Activated B cell treated with CpG ODN at 0.5 μM for 24 hours (primary cell): ENCODE measurements around the gene RGS7. TPM values are rescaled to one million over a fixed set of nuclear protein-coding genes. Genes with fewer than 3 reads are reported as not detected.
"Not testable (repeated sequence)": the region's sequence is repeated elsewhere in the genome, so short reads cannot be mapped to it uniquely, and the experiment has no call there.

Experiments
- ATAC-seq: fragments of 200-7000 bp; cut with Tn5 transposase; one replicate; pipeline ENCODE4 v1.10.0; 2021; ENCODE audit warnings: low read depth, mild to moderate bottlenecking, moderate library complexity
- CTCF ChIA-PET: fragments of 350-600 bp; sonication (Branson Sonifier 250); formaldehyde crosslinking; loops from one replicate; lab custom pipeline; 2021; ENCODE audit warnings: antibody characterized with exemption; lab: Charles Lee
- POLR2A ChIA-PET: fragments of 350-600 bp; sonication (Branson Sonifier 250); formaldehyde crosslinking; loops from one replicate; lab custom pipeline; 2021; ENCODE audit warnings: antibody characterized with exemption; lab: Charles Lee
- DNase-seq: peaks from one replicate; pipeline ENCODE4 v3.0.0; 2022
- H3K27ac Mint-ChIP-seq: one replicate; pipeline ENCODE4 v1.8.0; 2020; ENCODE audit warnings: mixed read lengths
- H3K27me3 Mint-ChIP-seq: one replicate; pipeline ENCODE4 v1.8.0; 2021; ENCODE audit warnings: mixed read lengths
- H3K36me3 Mint-ChIP-seq: one replicate; pipeline ENCODE4 v1.8.0; 2021; ENCODE audit warnings: low read depth, mixed read lengths
- H3K4me1 Mint-ChIP-seq: one replicate; pipeline ENCODE4 v1.8.0; 2021; ENCODE audit warnings: mixed read lengths
- H3K4me3 Mint-ChIP-seq: one replicate; pipeline ENCODE4 v1.8.0; 2020; ENCODE audit warnings: mild to moderate bottlenecking, mixed read lengths
- H3K9me3 Mint-ChIP-seq: one replicate; pipeline ENCODE4 v1.8.0; 2020; ENCODE audit warnings: mixed read lengths
- CTCF ChIP-seq: fragments of 200-600 bp; IDR thresholded peaks from one replicate; pipeline ENCODE4 v1.8.0; 2022; ENCODE audit warnings: antibody characterized with exemption, mild to moderate bottlenecking
- intact Hi-C: fragments of 100-400 bp; cut with micrococcal nuclease; formaldehyde crosslinking; loops from one replicate; pipeline ENCODE4 v1.15.1; 2024
- total RNA-seq: library from RNA; stranded (reverse); gene quantifications from 2 replicates; pipeline ENCODE4 v1.2.3, GENCODE V29; 2022

Gene RGS7
- total RNA-seq, 1 donor from 2014 or later = 0.49 TPM

GRCh38 chr1:240790856-240791255, 566.1 kb downstream of the RGS7 start:
- intact Hi-C loops = no loop called here
- POLR2A ChIA-PET = no interaction called here
- Mint-ChIP-seq H3K27ac (no peak overlapping the region), H3K4me3 (no peak overlapping the region), H3K4me1 (no peaks in the 10 kb centered on the region), H3K27me3 (no peaks in the 10 kb centered on the region), H3K36me3 (no peaks in the 10 kb centered on the region), H3K9me3 (no peaks in the 10 kb centered on the region)
- ATAC-seq (no peak), DNase-seq (no peak)
- TF ChIP-seq CTCF = no peak
- CTCF ChIA-PET = no interaction called here

GRCh38 chr1:240786880-240787279, 570.1 kb downstream of the RGS7 start:
- TF ChIP-seq CTCF = no peak
- Mint-ChIP-seq H3K4me3 (no peak overlapping the region), H3K36me3 (no peaks in the 10 kb centered on the region), H3K9me3 (no peaks in the 10 kb centered on the region), H3K4me1 (no peaks in the 10 kb centered on the region), H3K27me3 (no peaks in the 10 kb centered on the region), H3K27ac (no peak overlapping the region)
- CTCF ChIA-PET = no interaction called here
- intact Hi-C loops = no loop called here
- DNase-seq (no peak), ATAC-seq (no peak)
- POLR2A ChIA-PET = no interaction called here

- no peaks in the 10 kb centered on the region for H3K27me3 Mint-ChIP-seq
- POLR2A ChIA-PET = no interaction called here
- H3K9me3 Mint-ChIP-seq = no peaks in the 10 kb centered on the region
- no peak for ATAC-seq
- no peak for DNase-seq
- no peak overlapping the region for H3K4me3 Mint-ChIP-seq
- intact Hi-C loops = no loop called here
- no peaks in the 10 kb centered on the region for H3K4me1 Mint-ChIP-seq
- TF ChIP-seq CTCF = no peak
- no peaks in the 10 kb centered on the region for H3K36me3 Mint-ChIP-seq
- CTCF ChIA-PET = no interaction called here
- H3K27ac Mint-ChIP-seq = no peak overlapping the region
Measured at GRCh38 chr1:240784776-240785175, 572.2 kb downstream of the RGS7 start.

GRCh38 chr1:240783728-240784137, 573.3 kb downstream of the RGS7 start:
- H3K4me3 Mint-ChIP-seq, H3K27ac Mint-ChIP-seq, ATAC-seq, H3K27me3 Mint-ChIP-seq, CTCF ChIA-PET, H3K36me3 Mint-ChIP-seq, intact Hi-C loops, H3K9me3 Mint-ChIP-seq, H3K4me1 Mint-ChIP-seq, POLR2A ChIA-PET, DNase-seq: not testable (repeated sequence)

GRCh38 chr1:240776237-240776636, 580.8 kb downstream of the RGS7 start:
- Mint-ChIP-seq H3K4me3 (no peak overlapping the region), H3K36me3 (no peaks in the 10 kb centered on the region), H3K27ac (no peak overlapping the region), H3K9me3 (no peaks in the 10 kb centered on the region), H3K4me1 (no peaks in the 10 kb centered on the region), H3K27me3 (no peaks in the 10 kb centered on the region)
- POLR2A ChIA-PET = no interaction called here
- CTCF ChIA-PET = no interaction called here
- ATAC-seq = no peak
- intact Hi-C loops = no loop called here
- no peak for DNase-seq
- TF ChIP-seq CTCF = no peak

GRCh38 chr1:240772131-240772530, 584.9 kb downstream of the RGS7 start:
- POLR2A ChIA-PET = no interaction called here
- H3K4me3 Mint-ChIP-seq = no peak overlapping the region
- no peaks in the 10 kb centered on the region for H3K4me1 Mint-ChIP-seq
- no peak for TF ChIP-seq CTCF
- no peak overlapping the region for H3K27ac Mint-ChIP-seq
- CTCF ChIA-PET = no interaction called here
- intact Hi-C loops = no loop called here
- no peaks in the 10 kb centered on the region for H3K9me3 Mint-ChIP-seq
- no peak for ATAC-seq
- no peaks in the 10 kb centered on the region for H3K36me3 Mint-ChIP-seq
- DNase-seq = no peak
- H3K27me3 Mint-ChIP-seq = no peaks in the 10 kb centered on the region
